HEK293T (cell line): Measurements from ENCODE around the gene DLG2.

ENCODE experiments used
- BHLHE40 ChIP-seq: fragments of 450-650 bp; IDR thresholded peaks from 2 replicates; pipeline ENCODE4 v1.6.1; 2016; ENCODE audit warnings: mild to moderate bottlenecking, moderate library complexity, borderline replicate concordance
- ELF4 ChIP-seq: fragments of 450-650 bp; IDR thresholded peaks from 2 replicates; pipeline ENCODE4 v1.6.1; 2017; ENCODE audit warnings: antibody characterized with exemption
- FOXA1 ChIP-seq: fragments of 450-650 bp; IDR thresholded peaks from 2 replicates; pipeline ENCODE4 v1.6.1; 2016; ENCODE audit warnings: mild to moderate bottlenecking
- FOXK2 ChIP-seq: fragments of 450-650 bp; IDR thresholded peaks from 2 replicates; pipeline ENCODE4 v1.6.1; 2016; ENCODE audit warnings: mild to moderate bottlenecking
- FOXM1 ChIP-seq: fragments of 450-650 bp; IDR thresholded peaks from 2 replicates; pipeline ENCODE4 v1.6.1; 2017; ENCODE audit warnings: mild to moderate bottlenecking, borderline replicate concordance
- TF ChIP-seq, protein P1 (sequence below): fragments of 450-650 bp; IDR thresholded peaks from 2 replicates; pipeline ENCODE4 v1.6.1; 2016

DNA sequence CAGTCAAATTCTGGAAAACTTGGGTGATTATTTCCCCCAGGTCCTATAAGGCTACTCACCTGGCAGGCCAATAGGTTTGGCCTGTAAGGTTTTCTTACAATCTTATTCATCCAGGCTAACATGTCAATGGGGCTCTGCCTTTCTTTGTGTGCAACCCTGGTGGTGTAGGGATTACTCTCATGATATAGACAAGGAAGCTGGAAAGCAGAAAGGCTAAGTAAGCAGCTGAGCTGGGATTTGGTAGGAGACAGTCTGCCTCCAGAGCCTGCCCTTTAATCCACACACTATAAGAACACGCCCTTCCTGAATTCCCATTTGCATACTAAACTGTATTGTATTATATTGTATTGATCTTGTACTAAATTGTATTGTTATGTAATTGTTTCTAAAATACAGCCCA is 1967.7 kb downstream of the DLG2 start:
- TF ChIP-seq, protein P1, sequence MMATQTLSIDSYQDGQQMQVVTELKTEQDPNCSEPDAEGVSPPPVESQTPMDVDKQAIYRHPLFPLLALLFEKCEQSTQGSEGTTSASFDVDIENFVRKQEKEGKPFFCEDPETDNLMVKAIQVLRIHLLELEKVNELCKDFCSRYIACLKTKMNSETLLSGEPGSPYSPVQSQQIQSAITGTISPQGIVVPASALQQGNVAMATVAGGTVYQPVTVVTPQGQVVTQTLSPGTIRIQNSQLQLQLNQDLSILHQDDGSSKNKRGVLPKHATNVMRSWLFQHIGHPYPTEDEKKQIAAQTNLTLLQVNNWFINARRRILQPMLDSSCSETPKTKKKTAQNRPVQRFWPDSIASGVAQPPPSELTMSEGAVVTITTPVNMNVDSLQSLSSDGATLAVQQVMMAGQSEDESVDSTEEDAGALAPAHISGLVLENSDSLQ, result no peak
- TF ChIP-seq ELF4 (no peak), FOXK2 (no peak), BHLHE40 (no peak), FOXA1 (no peak), FOXM1 (no peak)
